ENCODE results near the gene OS9.

DNA sequence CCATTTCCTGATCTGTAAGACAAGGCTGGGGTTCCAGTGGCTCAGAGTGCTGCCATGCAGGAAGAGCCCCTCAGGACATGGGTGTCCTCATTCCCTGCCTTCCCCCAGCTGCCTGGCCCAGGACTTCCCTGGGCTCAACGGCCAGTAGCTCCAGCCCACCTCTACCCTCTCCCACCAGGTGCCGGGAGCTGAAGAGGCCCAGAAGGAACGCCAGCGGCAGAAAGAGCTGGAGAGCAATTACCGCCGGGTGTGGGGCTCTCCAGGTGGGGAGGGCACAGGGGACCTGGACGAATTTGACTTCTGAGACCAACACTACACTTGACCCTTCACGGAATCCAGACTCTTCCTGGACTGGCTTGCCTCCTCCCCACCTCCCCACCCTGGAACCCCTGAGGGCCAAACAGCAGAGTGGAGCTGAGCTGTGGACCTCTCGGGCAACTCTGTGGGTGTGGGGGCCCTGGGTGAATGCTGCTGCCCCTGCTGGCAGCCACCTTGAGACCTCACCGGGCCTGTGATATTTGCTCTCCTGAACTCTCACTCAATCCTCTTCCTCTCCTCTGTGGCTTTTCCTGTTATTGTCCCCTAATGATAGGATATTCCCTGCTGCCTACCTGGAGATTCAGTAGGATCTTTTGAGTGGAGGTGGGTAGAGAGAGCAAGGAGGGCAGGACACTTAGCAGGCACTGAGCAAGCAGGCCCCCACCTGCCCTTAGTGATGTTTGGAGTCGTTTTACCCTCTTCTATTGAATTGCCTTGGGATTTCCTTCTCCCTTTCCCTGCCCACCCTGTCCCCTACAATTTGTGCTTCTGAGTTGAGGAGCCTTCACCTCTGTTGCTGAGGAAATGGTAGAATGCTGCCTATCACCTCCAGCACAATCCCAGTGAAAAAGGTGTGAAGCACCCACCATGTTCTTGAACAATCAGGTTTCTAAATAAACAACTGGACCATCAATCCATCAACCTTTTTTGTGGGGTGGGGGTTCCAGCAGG, 27.0 kb downstream of the OS9 start:
- TF ChIP-seq, protein P1, sequence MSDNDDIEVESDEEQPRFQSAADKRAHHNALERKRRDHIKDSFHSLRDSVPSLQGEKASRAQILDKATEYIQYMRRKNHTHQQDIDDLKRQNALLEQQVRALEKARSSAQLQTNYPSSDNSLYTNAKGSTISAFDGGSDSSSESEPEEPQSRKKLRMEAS (IDR thresholded peaks at IDR 0.05), result no peak
- TF ChIP-seq RAD21 (conservative IDR thresholded peaks at IDR 0.05 in 1 of 2, IDR thresholded peaks at IDR 0.05 in 1 of 2) (no peak), RCOR1 (IDR thresholded peaks at IDR 0.05; ENCODE audit: low read depth, low read length) (no peak), POLR2A (IDR thresholded peaks at IDR 0.05; ENCODE audit: low read length) (no peak), EP300 (IDR thresholded peaks at IDR 0.05) (no peak), POLR2AphosphoS2 (conservative IDR thresholded peaks at IDR 0.05; ENCODE audit: low read length) (no peak), MAFK (IDR thresholded peaks at IDR 0.05; ENCODE audit: partially characterized antibody) (no peak), CHD4 (IDR thresholded peaks at IDR 0.05; ENCODE audit: borderline replicate concordance) (no peak), ZSCAN20 (CRISPR knock-in tag; IDR thresholded peaks at IDR 0.05) (no peak)
- TF ChIP-seq, protein P2, sequence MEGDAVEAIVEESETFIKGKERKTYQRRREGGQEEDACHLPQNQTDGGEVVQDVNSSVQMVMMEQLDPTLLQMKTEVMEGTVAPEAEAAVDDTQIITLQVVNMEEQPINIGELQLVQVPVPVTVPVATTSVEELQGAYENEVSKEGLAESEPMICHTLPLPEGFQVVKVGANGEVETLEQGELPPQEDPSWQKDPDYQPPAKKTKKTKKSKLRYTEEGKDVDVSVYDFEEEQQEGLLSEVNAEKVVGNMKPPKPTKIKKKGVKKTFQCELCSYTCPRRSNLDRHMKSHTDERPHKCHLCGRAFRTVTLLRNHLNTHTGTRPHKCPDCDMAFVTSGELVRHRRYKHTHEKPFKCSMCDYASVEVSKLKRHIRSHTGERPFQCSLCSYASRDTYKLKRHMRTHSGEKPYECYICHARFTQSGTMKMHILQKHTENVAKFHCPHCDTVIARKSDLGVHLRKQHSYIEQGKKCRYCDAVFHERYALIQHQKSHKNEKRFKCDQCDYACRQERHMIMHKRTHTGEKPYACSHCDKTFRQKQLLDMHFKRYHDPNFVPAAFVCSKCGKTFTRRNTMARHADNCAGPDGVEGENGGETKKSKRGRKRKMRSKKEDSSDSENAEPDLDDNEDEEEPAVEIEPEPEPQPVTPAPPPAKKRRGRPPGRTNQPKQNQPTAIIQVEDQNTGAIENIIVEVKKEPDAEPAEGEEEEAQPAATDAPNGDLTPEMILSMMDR (IDR thresholded peaks at IDR 0.05), result no peak
- TF ChIP-seq, protein P3, sequence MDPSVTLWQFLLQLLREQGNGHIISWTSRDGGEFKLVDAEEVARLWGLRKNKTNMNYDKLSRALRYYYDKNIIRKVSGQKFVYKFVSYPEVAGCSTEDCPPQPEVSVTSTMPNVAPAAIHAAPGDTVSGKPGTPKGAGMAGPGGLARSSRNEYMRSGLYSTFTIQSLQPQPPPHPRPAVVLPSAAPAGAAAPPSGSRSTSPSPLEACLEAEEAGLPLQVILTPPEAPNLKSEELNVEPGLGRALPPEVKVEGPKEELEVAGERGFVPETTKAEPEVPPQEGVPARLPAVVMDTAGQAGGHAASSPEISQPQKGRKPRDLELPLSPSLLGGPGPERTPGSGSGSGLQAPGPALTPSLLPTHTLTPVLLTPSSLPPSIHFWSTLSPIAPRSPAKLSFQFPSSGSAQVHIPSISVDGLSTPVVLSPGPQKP (IDR thresholded peaks at IDR 0.05; ENCODE audit: low read depth, low read length), result no peak
- TF ChIP-seq, protein P4, sequence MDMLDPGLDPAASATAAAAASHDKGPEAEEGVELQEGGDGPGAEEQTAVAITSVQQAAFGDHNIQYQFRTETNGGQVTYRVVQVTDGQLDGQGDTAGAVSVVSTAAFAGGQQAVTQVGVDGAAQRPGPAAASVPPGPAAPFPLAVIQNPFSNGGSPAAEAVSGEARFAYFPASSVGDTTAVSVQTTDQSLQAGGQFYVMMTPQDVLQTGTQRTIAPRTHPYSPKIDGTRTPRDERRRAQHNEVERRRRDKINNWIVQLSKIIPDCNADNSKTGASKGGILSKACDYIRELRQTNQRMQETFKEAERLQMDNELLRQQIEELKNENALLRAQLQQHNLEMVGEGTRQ (IDR thresholded peaks at IDR 0.05), result no peak

Data from A549 (cell line).